Colon (tissue), 2 donors: ENCODE data around the gene TALDO1.

ENCODE experiments used
- FAIRE-seq: peaks from 2 replicates; lab custom pipeline; 2012; peaks lifted over from hg19 to GRCh38; lab: Jason Lieb, UNC
- donor health status: control.
- donor health status: control.

Gene TALDO1

GRCh38 chr11:788009-788640, 40.9 kb downstream of the TALDO1 start:
- no peak for FAIRE-seq

- FAIRE-seq: no peak
Measured at GRCh38 chr11:788953-789940, 42.0 kb downstream of the TALDO1 start.

GRCh38 chr11:789943-790342, 42.7 kb downstream of the TALDO1 start, which contains the start of gene CEND1:
Gene CEND1 (minus strand): TSS chr11:790090. CDS start chr11:788576, 1,514 bp downstream.
- no peak for FAIRE-seq

GRCh38 chr11:790721-791564, 43.7 kb downstream of the TALDO1 start:
- no peak for FAIRE-seq

- no peak for FAIRE-seq
Measured at GRCh38 chr11:791658-792534, 44.6 kb downstream of the TALDO1 start.

GRCh38 chr11:792535-792821, 45.2 kb downstream of the TALDO1 start:
- no peak for FAIRE-seq

- FAIRE-seq: no peak
Measured at GRCh38 chr11:792873-793272, 45.6 kb downstream of the TALDO1 start.

- no peak for FAIRE-seq
Measured at GRCh38 chr11:793556-793955, 46.3 kb downstream of the TALDO1 start.

- no peak for FAIRE-seq
Measured at GRCh38 chr11:794013-794765, 46.9 kb downstream of the TALDO1 start.

- FAIRE-seq: no peak
Measured at GRCh38 chr11:794766-795633, 47.7 kb downstream of the TALDO1 start.

GRCh38 chr11:795634-796564, 48.6 kb downstream of the TALDO1 start:
- no peak for FAIRE-seq

GRCh38 chr11:796565-797295, 49.5 kb downstream of the TALDO1 start:
- no peak for FAIRE-seq

- FAIRE-seq: no peak
Measured at GRCh38 chr11:797296-798092, 50.2 kb downstream of the TALDO1 start.

- FAIRE-seq: no peak
Measured at GRCh38 chr11:798093-798713, 50.9 kb downstream of the TALDO1 start, which contains the start of gene SLC25A22. Gene SLC25A22 (minus strand): TSS chr11:798281. CDS start chr11:795006, 3,275 bp downstream.

GRCh38 chr11:799641-800316, 52.5 kb downstream of the TALDO1 start:
- FAIRE-seq: no peak

- FAIRE-seq: no peak
Measured at GRCh38 chr11:800473-800872, 53.2 kb downstream of the TALDO1 start.
